Osteoblast (primary cell): ENCODE data around the gene NKX6-1. TPM values are rescaled to one million over a fixed set of nuclear protein-coding genes. Genes with fewer than 3 reads are reported as not detected.

Experiments used
- DNase-seq: peaks from one replicate; pipeline ENCODE4 v3.0.0; 2011; ENCODE audit warnings: low spot score, mixed read lengths; ENCODE audit not compliant: insufficient read length; ENCODE audit errors: missing footprints
- H2AFZ ChIP-seq: 2 replicates; pipeline ENCODE4 v1.6.0; 2011; ENCODE audit warnings: mild to moderate bottlenecking, low read length
- H3K27ac ChIP-seq: 2 replicates; pipeline ENCODE4 v1.5.1; 2011; ENCODE audit warnings: mild to moderate bottlenecking, low read depth, low read length, moderate library complexity
- H3K27me3 ChIP-seq: 2 replicates; pipeline ENCODE4 v1.6.0; 2012; ENCODE audit warnings: mild to moderate bottlenecking, control low read depth, inconsistent platforms, low read length, moderate library complexity; ENCODE audit not compliant: insufficient read depth
- H3K36me3 ChIP-seq: 2 replicates; pipeline ENCODE4 v1.5.1; 2011; ENCODE audit warnings: mild to moderate bottlenecking, low read length, control low read depth, moderate library complexity; ENCODE audit not compliant: insufficient read depth
- H3K4me1 ChIP-seq: 2 replicates; pipeline ENCODE4 v1.5.1; 2011; ENCODE audit warnings: mild to moderate bottlenecking, low read length, control low read depth, moderate library complexity; ENCODE audit not compliant: insufficient read depth
- H3K4me2 ChIP-seq: 2 replicates; pipeline ENCODE4 v1.6.0; 2011; ENCODE audit warnings: mild to moderate bottlenecking, low read length; ENCODE audit not compliant: insufficient read depth
- H3K4me3 ChIP-seq: fragments of 200-600 bp; sonication (generic); 3 replicates; pipeline ENCODE4 v1.5.1; 2012; ENCODE audit warnings: mild to moderate bottlenecking, low read length, inconsistent platforms; ENCODE audit not compliant: insufficient read depth
- H3K79me2 ChIP-seq: 2 replicates; pipeline ENCODE4 v1.6.0; 2012; ENCODE audit warnings: mild to moderate bottlenecking, low read length, control low read depth, inconsistent platforms; ENCODE audit not compliant: insufficient read depth
- H3K9me3 ChIP-seq: 2 replicates; pipeline ENCODE4 v1.5.1; 2011; ENCODE audit warnings: low read depth, low read length, control low read depth
- H4K20me1 ChIP-seq: 2 replicates; pipeline ENCODE4 v1.6.0; 2012; ENCODE audit warnings: mild to moderate bottlenecking, low read length, control low read depth; ENCODE audit not compliant: insufficient read depth
- CTCF ChIP-seq: IDR thresholded peaks from 2 replicates; pipeline ENCODE4 v1.5.1; 2011; ENCODE audit warnings: mild to moderate bottlenecking, low read depth, low read length, moderate library complexity; ENCODE audit errors: extremely low read depth
- total RNA-seq: library from RNA; depleted of rRNA; stranded (reverse); fragments of >200 nt; gene quantifications from 2 replicates; pipeline ENCODE4 v1.2.3, GENCODE V29; 2012

NKX6-1 gene
- total RNA-seq, 1 donor: not detected

DNA sequence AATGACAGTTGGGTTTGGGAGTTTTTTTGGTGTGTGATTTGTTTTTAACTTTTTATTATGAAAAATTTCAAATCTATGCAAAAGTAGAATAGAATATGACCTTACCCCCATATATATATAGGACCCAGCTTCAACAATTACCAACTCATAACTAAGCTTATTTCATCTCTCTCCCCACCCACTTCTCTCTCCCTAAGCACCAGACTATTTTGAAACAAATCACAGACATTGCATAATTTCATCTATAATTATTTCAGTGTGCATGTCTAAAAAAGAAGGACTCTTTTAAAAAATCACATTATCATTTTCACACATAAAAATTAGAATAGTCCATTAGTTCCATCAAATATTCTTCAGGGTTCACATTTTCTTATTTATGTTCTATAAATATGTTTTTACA, 28.3 kb upstream of the NKX6-1 start:
- H3K27ac ChIP-seq: no peak overlapping the region
- no peak overlapping the region for H3K4me2 ChIP-seq
- no peak for DNase-seq
- no peaks in the 10 kb centered on the region for H3K4me1 ChIP-seq
- no peaks in the 10 kb centered on the region for H3K9me3 ChIP-seq
- TF ChIP-seq CTCF: no peak
- H3K27me3 ChIP-seq: peaks cover 7% of the 10 kb centered on the region
- H3K4me3 ChIP-seq: no peak overlapping the region
- no peaks in the 10 kb centered on the region for H3K36me3 ChIP-seq
- H2AFZ ChIP-seq: no peak overlapping the region
- no peaks in the 10 kb centered on the region for H4K20me1 ChIP-seq
- H3K79me2 ChIP-seq: no peaks in the 10 kb centered on the region

DNA sequence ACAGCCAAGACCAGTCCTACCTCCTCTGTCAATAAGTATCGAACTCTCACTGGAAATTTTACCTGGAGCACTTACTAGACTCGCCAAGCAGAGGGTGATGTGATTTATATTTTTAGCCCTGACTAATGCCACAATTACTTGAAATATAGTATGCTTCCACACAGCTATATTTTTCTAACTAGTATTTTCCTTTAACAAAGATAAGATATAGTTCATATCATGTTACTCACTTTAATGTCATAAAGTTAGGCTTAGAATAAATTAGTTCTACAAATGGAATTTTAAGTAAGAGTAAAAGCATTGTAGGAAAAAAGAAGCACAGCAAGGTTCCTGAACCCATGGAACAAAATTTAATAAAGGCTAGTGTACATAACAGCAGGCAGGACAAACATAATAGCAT, 16.0 kb upstream of the NKX6-1 start:
- no peaks in the 10 kb centered on the region for H3K9me3 ChIP-seq
- no peak overlapping the region for H2AFZ ChIP-seq
- no peak overlapping the region for H3K4me3 ChIP-seq
- TF ChIP-seq CTCF: no peak
- no peaks in the 10 kb centered on the region for H4K20me1 ChIP-seq
- no peak overlapping the region for H3K4me2 ChIP-seq
- DNase-seq: no peak
- no peaks in the 10 kb centered on the region for H3K4me1 ChIP-seq
- H3K27me3 ChIP-seq: peaks cover 2% of the 10 kb centered on the region
- H3K79me2 ChIP-seq: no peaks in the 10 kb centered on the region
- H3K36me3 ChIP-seq: no peaks in the 10 kb centered on the region
- H3K27ac ChIP-seq: no peak overlapping the region

DNA sequence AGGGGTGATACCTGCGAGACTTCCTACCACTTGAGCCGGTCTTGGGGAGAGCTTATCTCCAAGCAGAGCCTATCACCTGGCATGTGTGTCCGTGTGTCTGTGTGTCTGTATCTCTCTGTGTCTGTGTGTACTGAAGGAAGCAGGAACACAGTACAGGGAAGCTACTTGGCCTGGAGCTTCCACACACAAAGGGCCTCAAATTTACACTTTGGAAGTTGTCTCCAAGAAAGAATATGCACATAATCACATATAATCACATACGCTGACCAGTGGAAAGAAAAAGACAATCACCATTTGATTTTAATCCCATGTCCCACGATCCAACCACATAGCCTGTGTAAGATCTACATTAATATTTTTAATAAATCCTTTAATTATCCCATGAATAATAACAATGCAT, 13.2 kb upstream of the NKX6-1 start:
- no peak for TF ChIP-seq CTCF
- no peaks in the 10 kb centered on the region for H3K4me1 ChIP-seq
- H3K79me2 ChIP-seq: no peaks in the 10 kb centered on the region
- peaks cover 4% of the 10 kb centered on the region for H3K27me3 ChIP-seq
- H3K4me3 ChIP-seq: no peak overlapping the region
- no peaks in the 10 kb centered on the region for H3K36me3 ChIP-seq
- H3K9me3 ChIP-seq: no peaks in the 10 kb centered on the region
- no peak overlapping the region for H3K27ac ChIP-seq
- no peak for DNase-seq
- no peak overlapping the region for H2AFZ ChIP-seq
- H3K4me2 ChIP-seq: no peak overlapping the region
- H4K20me1 ChIP-seq: no peaks in the 10 kb centered on the region

DNA sequence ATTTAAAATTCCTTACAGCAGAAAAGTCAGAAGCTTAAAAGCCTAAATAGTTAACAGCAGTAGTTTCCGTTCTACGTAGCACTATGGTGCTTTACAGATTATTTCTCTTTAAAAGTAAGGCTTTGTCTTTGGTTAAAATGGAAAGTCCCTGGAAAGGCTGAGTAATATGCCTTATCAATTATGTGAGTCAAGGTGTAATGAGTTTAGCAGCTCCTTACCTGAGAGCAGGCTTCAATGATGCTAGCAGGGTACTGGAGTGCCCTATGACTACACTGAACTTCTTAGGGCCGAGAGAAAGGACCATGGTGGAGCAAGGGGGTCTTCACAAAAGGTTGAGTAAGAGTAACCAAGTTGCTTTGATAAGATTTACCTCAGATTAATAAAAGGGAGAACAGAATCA, 12.6 kb upstream of the NKX6-1 start:
- H4K20me1 ChIP-seq: no peaks in the 10 kb centered on the region
- TF ChIP-seq CTCF: no peak

More for the DNA sequence above, 12.6 kb upstream of the NKX6-1 start:
- no peak overlapping the region for H3K27ac ChIP-seq
- H3K4me2 ChIP-seq: no peak overlapping the region
- no peak overlapping the region for H3K4me3 ChIP-seq
- no peak for DNase-seq
- H3K36me3 ChIP-seq: no peaks in the 10 kb centered on the region
- H3K27me3 ChIP-seq: peaks cover 10% of the 10 kb centered on the region
- no peak overlapping the region for H2AFZ ChIP-seq
- H3K4me1 ChIP-seq: no peaks in the 10 kb centered on the region
- no peaks in the 10 kb centered on the region for H3K79me2 ChIP-seq
- no peaks in the 10 kb centered on the region for H3K9me3 ChIP-seq
